ENCODE data around the gene KCNJ6. TPM values are rescaled to one million over a fixed set of nuclear protein-coding genes. Genes with fewer than 3 reads are reported as not detected.

Gene KCNJ6
- total RNA-seq, 2 donors from 2014 or later, result not detected

GRCh38 chr21:37863842-37864241 is 52.4 kb downstream of the KCNJ6 start:
- Histone ChIP-seq H3K27ac (no peak overlapping the region), H3K4me1 (no peaks in the 10 kb centered on the region), H3K27me3 (no peaks in the 10 kb centered on the region)

GRCh38 chr21:37862536-37862935 is 53.7 kb downstream of the KCNJ6 start:
- Histone ChIP-seq H3K27me3 (no peaks in the 10 kb centered on the region), H3K4me3 (no peak overlapping the region), H3K36me3 (no peaks in the 10 kb centered on the region), H3K27ac (no peak overlapping the region), H3K4me1 (no peaks in the 10 kb centered on the region), H3K9me3 (peaks cover 0 to 2% of the 10 kb centered on the region in 2 donors)
- no peak for TF ChIP-seq CTCF (IDR thresholded peaks at IDR 0.05)
- DNase-seq (ENCODE audit: low spot score), result no peak

More at GRCh38 chr21:37863842-37864241, 52.4 kb downstream of the KCNJ6 start:
- no peak for TF ChIP-seq CTCF (IDR thresholded peaks at IDR 0.05)
- DNase-seq (ENCODE audit: low spot score), result no peak
- Histone ChIP-seq H3K9me3 (no peaks in the 10 kb centered on the region), H3K36me3 (no peaks in the 10 kb centered on the region), H3K4me3 (no peak overlapping the region)

- Histone ChIP-seq H3K36me3 (no peaks in the 10 kb centered on the region), H3K27ac (no peak overlapping the region)
- DNase-seq (ENCODE audit: low spot score), result no peak
Measured at GRCh38 chr21:37861561-37861960, 54.7 kb downstream of the KCNJ6 start.

GRCh38 chr21:37860416-37860815 is 55.8 kb downstream of the KCNJ6 start:
- no peak for DNase-seq (ENCODE audit: low spot score)
- H3K27me3 ChIP-seq, result no peaks in the 10 kb centered on the region
- no peak for TF ChIP-seq CTCF (IDR thresholded peaks at IDR 0.05)

More at GRCh38 chr21:37861561-37861960, 54.7 kb downstream of the KCNJ6 start:
- H3K4me3 ChIP-seq, result no peak overlapping the region
- H3K4me1 ChIP-seq, result no peaks in the 10 kb centered on the region
- no peak for TF ChIP-seq CTCF (IDR thresholded peaks at IDR 0.05)
- H3K27me3 ChIP-seq, result no peaks in the 10 kb centered on the region
- H3K9me3 ChIP-seq, result peaks cover 0 to 6% of the 10 kb centered on the region in 2 donors

GRCh38 chr21:37855647-37856625 is 60.3 kb downstream of the KCNJ6 start:
- Histone ChIP-seq H3K4me3 (no peak overlapping the region), H3K4me1 (no peaks in the 10 kb centered on the region), H3K27ac (no peak overlapping the region), H3K27me3 (no peaks in the 10 kb centered on the region), H3K9me3 (peaks cover 0 to 25% of the 10 kb centered on the region in 2 donors), H3K36me3 (no peaks in the 10 kb centered on the region)
- no peak for DNase-seq (ENCODE audit: low spot score)
- TF ChIP-seq CTCF (IDR thresholded peaks at IDR 0.05), result no peak

More at GRCh38 chr21:37860416-37860815, 55.8 kb downstream of the KCNJ6 start:
- Histone ChIP-seq H3K27ac (no peak overlapping the region), H3K4me1 (no peaks in the 10 kb centered on the region), H3K36me3 (no peaks in the 10 kb centered on the region), H3K9me3 (peaks cover 0 to 6% of the 10 kb centered on the region in 2 donors), H3K4me3 (no peak overlapping the region)

All from right atrium auricular region (tissue), 2 donors.